Measurements from ENCODE around the gene NDFIP1. TPM values are rescaled to one million over a fixed set of nuclear protein-coding genes. Genes with fewer than 3 reads are reported as not detected.
A peak's percentile ranks its signal among the peaks of the same experiment; 100 is the strongest.

Gene NDFIP1
- total RNA-seq, 1 experiment from 2014 or later = 27.6 TPM

- DNase-seq (ENCODE audit: low spot score) = no peak
- CTCF ChIA-PET = interaction anchor here (0.6 to 2.2 kb wide), 5 partner anchors 14 to 537 kb away, joined by 3 to 7 read pairs (median 3); no protein-coding TSS in a partner anchor
- H3K36me3 Mint-ChIP-seq = peaks cover 8% of the 10 kb centered on the region
- TF ChIP-seq ZSCAN18 (CRISPR knock-in tag; IDR thresholded peaks at IDR 0.05) (no peak), ZNF263 (CRISPR knock-in tag; IDR thresholded peaks at IDR 0.05; ENCODE audit: low read depth) (no peak), MXD4 (CRISPR knock-in tag; IDR thresholded peaks at IDR 0.05; ENCODE audit: borderline replicate concordance) (no peak), ATF2 (CRISPR knock-in tag; IDR thresholded peaks at IDR 0.05; ENCODE audit: borderline replicate concordance, low read depth) (no peak), PRDM15 (CRISPR knock-in tag; IDR thresholded peaks at IDR 0.05) (no peak)
- H3K27ac Mint-ChIP-seq = 0 out of 2 replicates have a peak overlapping the region, but pooled peaks have one; percentile 14
- POLR2A ChIA-PET = interaction anchor here (0.6 kb wide), 1 partner anchor 177 kb away, joined by 8 read pairs; no protein-coding TSS in a partner anchor
- no peak for ATAC-seq
- no peak overlapping the region for H3K4me3 Mint-ChIP-seq
- H3K9me3 Mint-ChIP-seq = peaks cover 12% of the 10 kb centered on the region
- peaks cover 20% of the 10 kb centered on the region for H3K4me1 Mint-ChIP-seq
- no peaks in the 10 kb centered on the region for H3K27me3 Mint-ChIP-seq (ENCODE audit: low read depth)
These were observed 21.0 kb downstream of the NDFIP1 start for GRCh38 chr5:142129446-142130066.

- CTCF ChIA-PET = interaction anchor here (1.0 kb wide), 1 partner anchor 119 kb away, joined by 4 read pairs; the partner anchor contains the start of gene GNPDA1
- H3K4me3 Mint-ChIP-seq = no peak overlapping the region
- POLR2A ChIA-PET = no interaction called here
- no peaks in the 10 kb centered on the region for H3K9me3 Mint-ChIP-seq
- H3K27me3 Mint-ChIP-seq (ENCODE audit: low read depth) = no peaks in the 10 kb centered on the region
- peaks cover 20% of the 10 kb centered on the region for H3K4me1 Mint-ChIP-seq
- DNase-seq (ENCODE audit: low spot score) = no peak
- peaks cover 4% of the 10 kb centered on the region; the same call in 1 of the 2 replicates for H3K36me3 Mint-ChIP-seq
- no peak overlapping the region for H3K27ac Mint-ChIP-seq
- TF ChIP-seq SMAD4 (CRISPR knock-in tag; IDR thresholded peaks at IDR 0.05) (no peak), GABPB1 (CRISPR knock-in tag; IDR thresholded peaks at IDR 0.05) (no peak), JUN (CRISPR knock-in tag; IDR thresholded peaks at IDR 0.05) (no peak), MAX (CRISPR knock-in tag; IDR thresholded peaks at IDR 0.05) (no peak), ATF2 (CRISPR knock-in tag; IDR thresholded peaks at IDR 0.05; ENCODE audit: borderline replicate concordance, low read depth) (no peak), ZNF263 (CRISPR knock-in tag; IDR thresholded peaks at IDR 0.05; ENCODE audit: low read depth) (no peak), NR3C1 (CRISPR knock-in tag; conservative IDR thresholded peaks at IDR 0.05; ENCODE audit: low read depth) (no peak), E2F5 (CRISPR knock-in tag; IDR thresholded peaks at IDR 0.05) (no peak)
- ATAC-seq = no peak
These were observed 22.8 kb downstream of the NDFIP1 start for GRCh38 chr5:142131394-142131793.
